WTC11 (cell line): ENCODE results near the gene STIMATE. TPM values are rescaled to one million over a fixed set of nuclear protein-coding genes. Genes with fewer than 3 reads are reported as not detected.

Experiments
- ATAC-seq: fragments of 200-7000 bp; cut with Tn5 transposase; 2 replicates; pipeline ENCODE4 v1.10.0; 2021; ENCODE audit warnings: mild to moderate bottlenecking, moderate library complexity
- CTCF ChIA-PET: fragments of 300-600 bp; sonication (Branson Sonifier 250); formaldehyde crosslinking; loops from one replicate; lab custom pipeline; 2021; ENCODE audit warnings: antibody characterized with exemption; lab: Charles Lee
- POLR2A ChIA-PET: fragments of 350-600 bp; sonication (Branson Sonifier 250); formaldehyde crosslinking; loops from one replicate; lab custom pipeline; 2021; ENCODE audit warnings: antibody characterized with exemption; lab: Charles Lee
- DNase-seq: peaks from one replicate; pipeline ENCODE4 v3.0.0; 2021; ENCODE audit warnings: low spot score
- H3K27ac Mint-ChIP-seq: 2 replicates; pipeline ENCODE4 v1.8.0; 2021; ENCODE audit warnings: mixed read lengths
- H3K27me3 Mint-ChIP-seq: 2 replicates; pipeline ENCODE4 v1.8.0; 2021; ENCODE audit warnings: low read depth, mild to moderate bottlenecking, moderate library complexity, mixed read lengths
- H3K36me3 Mint-ChIP-seq: 2 replicates; pipeline ENCODE4 v1.8.0; 2021; ENCODE audit warnings: mixed read lengths
- H3K4me1 Mint-ChIP-seq: 2 replicates; pipeline ENCODE4 v1.8.0; 2022; ENCODE audit warnings: mixed read lengths
- H3K4me3 Mint-ChIP-seq: 2 replicates; pipeline ENCODE4 v1.8.0; 2021; ENCODE audit warnings: mild to moderate bottlenecking, moderate library complexity, mixed read lengths
- H3K9me3 Mint-ChIP-seq: 2 replicates; pipeline ENCODE4 v1.8.0; 2021; ENCODE audit warnings: mixed read lengths
- ARID4B ChIP-seq: sonication (generic); formaldehyde crosslinking; IDR thresholded peaks from 2 replicates; pipeline ENCODE4 v1.8.0; 2023; ENCODE audit warnings: missing genetic modification reagents, mild to moderate bottlenecking, borderline replicate concordance
- ATF1 ChIP-seq: sonication (generic); formaldehyde crosslinking; IDR thresholded peaks from 2 replicates; pipeline ENCODE4 v1.8.1; 2023; ENCODE audit warnings: mild to moderate bottlenecking, moderate library complexity, missing genetic modification reagents
- ERG ChIP-seq: fragments of 250-450 bp; sonication (Bioruptor Pico); IDR thresholded peaks from 2 replicates; pipeline ENCODE4 v1.8.0; 2021; ENCODE audit warnings: mild to moderate bottlenecking
- ETV6 ChIP-seq: sonication (generic); formaldehyde crosslinking; IDR thresholded peaks from 2 replicates; pipeline ENCODE4 v1.8.1; 2022; ENCODE audit warnings: mild to moderate bottlenecking, missing genetic modification reagents
- FOXJ3 ChIP-seq: sonication (generic); formaldehyde crosslinking; IDR thresholded peaks from 2 replicates; pipeline ENCODE4 v1.9.0; 2021; ENCODE audit warnings: missing genetic modification reagents, mild to moderate bottlenecking, borderline replicate concordance
- FOXP1 ChIP-seq: sonication (generic); formaldehyde crosslinking; IDR thresholded peaks from 2 replicates; pipeline ENCODE4 v1.8.0; 2022; ENCODE audit warnings: missing genetic modification reagents, mild to moderate bottlenecking, moderate library complexity, borderline replicate concordance
- GABPB1 ChIP-seq: sonication (generic); formaldehyde crosslinking; IDR thresholded peaks from 2 replicates; pipeline ENCODE4 v1.8.1; 2023; ENCODE audit warnings: mild to moderate bottlenecking, missing genetic modification reagents
- HMGA2 ChIP-seq: fragments of 250-450 bp; sonication (Bioruptor Pico); IDR thresholded peaks from 2 replicates; pipeline ENCODE4 v1.4.0; 2021; ENCODE audit warnings: mild to moderate bottlenecking, moderate library complexity
- MXD4 ChIP-seq: fragments of 250-450 bp; sonication (Bioruptor Pico); IDR thresholded peaks from 2 replicates; pipeline ENCODE4 v1.8.0; 2021; ENCODE audit warnings: mild to moderate bottlenecking, moderate library complexity, borderline replicate concordance
- NFYB ChIP-seq: sonication (generic); formaldehyde crosslinking; conservative IDR thresholded peaks from 2 replicates; pipeline ENCODE4 v1.8.0; 2022; ENCODE audit warnings: low read depth, missing genetic modification reagents
- NR2C2 ChIP-seq: sonication (generic); formaldehyde crosslinking; IDR thresholded peaks from 2 replicates; pipeline ENCODE4 v1.8.0; 2022; ENCODE audit warnings: mild to moderate bottlenecking, missing genetic modification reagents
- NR3C1 ChIP-seq: sonication (generic); formaldehyde crosslinking; conservative IDR thresholded peaks from 2 replicates; pipeline ENCODE4 v1.8.1; 2023; ENCODE audit warnings: low read depth, mild to moderate bottlenecking, missing genetic modification reagents
- SP1 ChIP-seq: sonication (generic); formaldehyde crosslinking; conservative IDR thresholded peaks from 2 replicates; pipeline ENCODE4 v1.8.1; 2022; ENCODE audit warnings: missing genetic modification reagents
- TEAD1 ChIP-seq: sonication (generic); formaldehyde crosslinking; IDR thresholded peaks from 2 replicates; pipeline ENCODE4 v1.8.0; 2022; ENCODE audit warnings: mild to moderate bottlenecking, missing genetic modification reagents
- ZMAT4 ChIP-seq: fragments of 250-450 bp; sonication (Bioruptor Pico); IDR thresholded peaks from 2 replicates; pipeline ENCODE4 v1.9.0; 2021; ENCODE audit warnings: mild to moderate bottlenecking
- ZNF232 ChIP-seq: sonication (generic); formaldehyde crosslinking; IDR thresholded peaks from 2 replicates; pipeline ENCODE4 v1.8.0; 2022; ENCODE audit warnings: mild to moderate bottlenecking, missing genetic modification reagents
- total RNA-seq: library from RNA; stranded (reverse); gene quantifications from 3 replicates; pipeline ENCODE4 v1.2.3, GENCODE V29; 2021
- TF ChIP-seq, protein P1 (sequence below): sonication (generic); formaldehyde crosslinking; IDR thresholded peaks from 2 replicates; pipeline ENCODE4 v1.8.0; 2022; ENCODE audit warnings: mild to moderate bottlenecking, missing genetic modification reagents
- TF ChIP-seq, protein P2 (sequence below): sonication (generic); formaldehyde crosslinking; IDR thresholded peaks from 2 replicates; pipeline ENCODE4 v1.8.1; 2022; ENCODE audit warnings: low read depth, missing genetic modification reagents, borderline replicate concordance

The STIMATE gene
- total RNA-seq, 1 experiment from 2014 or later: 35.5 TPM

GRCh38 chr3:52873433-52874159 is 23.8 kb downstream of the STIMATE start (continued):
- TF ChIP-seq, protein P1, sequence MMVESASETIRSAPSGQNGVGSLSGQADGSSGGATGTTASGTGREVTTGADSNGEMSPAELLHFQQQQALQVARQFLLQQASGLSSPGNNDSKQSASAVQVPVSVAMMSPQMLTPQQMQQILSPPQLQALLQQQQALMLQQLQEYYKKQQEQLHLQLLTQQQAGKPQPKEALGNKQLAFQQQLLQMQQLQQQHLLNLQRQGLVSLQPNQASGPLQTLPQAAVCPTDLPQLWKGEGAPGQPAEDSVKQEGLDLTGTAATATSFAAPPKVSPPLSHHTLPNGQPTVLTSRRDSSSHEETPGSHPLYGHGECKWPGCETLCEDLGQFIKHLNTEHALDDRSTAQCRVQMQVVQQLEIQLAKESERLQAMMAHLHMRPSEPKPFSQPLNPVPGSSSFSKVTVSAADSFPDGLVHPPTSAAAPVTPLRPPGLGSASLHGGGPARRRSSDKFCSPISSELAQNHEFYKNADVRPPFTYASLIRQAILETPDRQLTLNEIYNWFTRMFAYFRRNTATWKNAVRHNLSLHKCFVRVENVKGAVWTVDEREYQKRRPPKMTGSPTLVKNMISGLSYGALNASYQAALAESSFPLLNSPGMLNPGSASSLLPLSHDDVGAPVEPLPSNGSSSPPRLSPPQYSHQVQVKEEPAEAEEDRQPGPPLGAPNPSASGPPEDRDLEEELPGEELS: no peak
- TF ChIP-seq, protein P2, sequence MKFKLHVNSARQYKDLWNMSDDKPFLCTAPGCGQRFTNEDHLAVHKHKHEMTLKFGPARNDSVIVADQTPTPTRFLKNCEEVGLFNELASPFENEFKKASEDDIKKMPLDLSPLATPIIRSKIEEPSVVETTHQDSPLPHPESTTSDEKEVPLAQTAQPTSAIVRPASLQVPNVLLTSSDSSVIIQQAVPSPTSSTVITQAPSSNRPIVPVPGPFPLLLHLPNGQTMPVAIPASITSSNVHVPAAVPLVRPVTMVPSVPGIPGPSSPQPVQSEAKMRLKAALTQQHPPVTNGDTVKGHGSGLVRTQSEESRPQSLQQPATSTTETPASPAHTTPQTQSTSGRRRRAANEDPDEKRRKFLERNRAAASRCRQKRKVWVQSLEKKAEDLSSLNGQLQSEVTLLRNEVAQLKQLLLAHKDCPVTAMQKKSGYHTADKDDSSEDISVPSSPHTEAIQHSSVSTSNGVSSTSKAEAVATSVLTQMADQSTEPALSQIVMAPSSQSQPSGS (CRISPR knock-in tag): no peak
- no peak for TF ChIP-seq ZMAT4
- TF ChIP-seq, all 79 proteins: peak for 0

DNA sequence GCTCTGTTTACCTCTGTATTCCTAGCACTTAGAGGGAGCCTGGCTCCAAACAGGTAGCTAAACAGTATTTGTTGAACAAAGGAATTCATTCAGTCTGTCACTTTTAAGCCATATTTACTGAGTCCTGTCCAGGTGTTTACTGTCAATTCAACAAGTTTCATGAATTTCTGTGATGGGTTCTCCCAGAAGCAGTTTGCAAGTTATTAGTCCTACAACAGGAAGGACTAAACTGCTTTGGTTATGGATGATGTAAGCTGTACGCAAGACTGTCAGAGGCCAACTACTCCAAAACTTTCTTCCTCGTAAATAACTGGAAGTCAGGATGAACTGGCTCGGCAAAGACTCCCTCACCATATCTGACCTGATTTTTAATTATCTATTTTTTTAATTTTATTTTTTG is 25.1 kb downstream of the STIMATE start:
- peaks cover 27% of the 10 kb centered on the region for H3K4me1 Mint-ChIP-seq
- no peak overlapping the region for H3K4me3 Mint-ChIP-seq
- H3K27ac Mint-ChIP-seq: no peak overlapping the region
- no peak for ATAC-seq
- ChIA-PET CTCF (interaction anchor here (0.9 to 1.4 kb wide), 2 partner anchors 52 to 80 kb away, joined by 3 to 5 read pairs; no protein-coding TSS in a partner anchor), POLR2A (no interaction called here)
- H3K27me3 Mint-ChIP-seq: no peaks in the 10 kb centered on the region
- H3K36me3 Mint-ChIP-seq: no peaks in the 10 kb centered on the region
- TF ChIP-seq ETV6 (CRISPR knock-in tag): no peak
- TF ChIP-seq GABPB1: peak; percentile 97
- no peak for TF ChIP-seq ATF1 (CRISPR knock-in tag)
- no peaks in the 10 kb centered on the region for H3K9me3 Mint-ChIP-seq
- DNase-seq: no peak

GRCh38 chr3:52871761-52872160 is 25.6 kb downstream of the STIMATE start:
- CTCF ChIA-PET: interaction anchor here (0.9 to 1.4 kb wide), 2 partner anchors 51 to 79 kb away, joined by 3 to 5 read pairs; no protein-coding TSS in a partner anchor
- peak overlapping the region; percentile 17; the same call in 1 of the 2 replicates for H3K27ac Mint-ChIP-seq

GRCh38 chr3:52870471-52870870 is 26.9 kb downstream of the STIMATE start:
- no peak for TF ChIP-seq FOXJ3
- TF ChIP-seq ARID4B (CRISPR knock-in tag): no peak
- TF ChIP-seq TEAD1 (CRISPR knock-in tag): no peak
- TF ChIP-seq NR3C1 (CRISPR knock-in tag): no peak
- H3K9me3 Mint-ChIP-seq: peaks cover 9% of the 10 kb centered on the region
- no peaks in the 10 kb centered on the region; the same call in 1 of the 2 replicates for H3K27me3 Mint-ChIP-seq
- H3K36me3 Mint-ChIP-seq: peaks cover 10% of the 10 kb centered on the region; the same call in 1 of the 2 replicates
- no peak for DNase-seq
- ChIA-PET CTCF (interaction anchor here (1.7 kb wide), 1 partner anchor 78 kb away, joined by 4 read pairs; no protein-coding TSS in a partner anchor), POLR2A (no interaction called here)
- no peak for ATAC-seq
- H3K4me1 Mint-ChIP-seq: peaks cover 21% of the 10 kb centered on the region
- H3K27ac Mint-ChIP-seq: no peak overlapping the region
- H3K4me3 Mint-ChIP-seq: no peak overlapping the region

More at GRCh38 chr3:52871761-52872160, 25.6 kb downstream of the STIMATE start:
- no peak overlapping the region for H3K4me3 Mint-ChIP-seq
- TF ChIP-seq SP1 (CRISPR knock-in tag) (no peak), FOXJ3 (no peak), NFYB (no peak), ZNF232 (no peak), NR2C2 (no peak), MXD4 (CRISPR knock-in tag) (no peak), HMGA2 (no peak), ERG (CRISPR knock-in tag) (no peak), FOXP1 (CRISPR knock-in tag) (no peak)
- ATAC-seq: no peak
- no peaks in the 10 kb centered on the region for H3K36me3 Mint-ChIP-seq
- no peaks in the 10 kb centered on the region for H3K9me3 Mint-ChIP-seq
- DNase-seq: no peak
- POLR2A ChIA-PET: no interaction called here
- H3K4me1 Mint-ChIP-seq: peaks cover 27% of the 10 kb centered on the region
- H3K27me3 Mint-ChIP-seq: no peaks in the 10 kb centered on the region
